LNCaP clone FGC (cell line): ENCODE measurements around the gene MAN2B2.

Source experiments
- DNase-seq: peaks from one replicate; pipeline ENCODE4 v3.0.0-alpha.2; 2011; ENCODE audit warnings: low read depth
- H3K4me3 ChIP-seq: 2 replicates; pipeline ENCODE4 v1.5.1; 2011; ENCODE audit warnings: mild to moderate bottlenecking, low read depth, low read length, control low read depth
- CTCF ChIP-seq: IDR thresholded peaks from 2 replicates; pipeline ENCODE4 v1.5.1; 2012; ENCODE audit warnings: mild to moderate bottlenecking; ENCODE audit not compliant: control insufficient read depth, insufficient read depth; ENCODE audit errors: extremely low read depth

Gene MAN2B2

GRCh38 chr4:6613676-6614651, 39.0 kb downstream of the MAN2B2 start:
- DNase-seq, result no peak
- no peak overlapping the region for H3K4me3 ChIP-seq
- TF ChIP-seq CTCF, result no peak

DNA sequence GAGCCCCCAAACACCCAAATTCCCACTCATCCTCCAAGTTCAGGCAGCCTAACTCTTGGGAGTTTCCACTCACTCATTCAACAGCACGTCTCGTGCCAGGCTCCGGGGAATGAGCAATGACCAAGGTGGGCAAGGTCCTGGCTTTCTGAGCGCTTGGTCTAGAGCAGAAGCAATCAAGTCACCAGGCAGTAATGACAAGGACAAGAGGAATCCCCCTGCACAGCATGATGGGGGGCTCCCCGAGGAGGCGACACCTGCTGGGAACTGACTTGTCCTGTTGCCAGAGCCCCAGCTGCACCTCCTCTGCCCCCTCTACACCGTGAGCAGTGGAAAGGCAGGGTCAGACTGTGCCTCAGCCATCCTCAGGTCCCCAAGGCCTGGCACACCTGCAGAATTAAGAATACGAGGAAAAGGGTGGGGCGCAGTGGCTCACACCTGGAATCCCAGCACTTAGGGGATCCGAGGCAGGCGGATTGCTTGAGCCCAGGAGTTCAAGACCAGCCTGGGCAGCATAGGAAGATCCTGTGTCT, 39.8 kb downstream of the MAN2B2 start:
- no peak for TF ChIP-seq CTCF
- no peak for DNase-seq
- H3K4me3 ChIP-seq, result no peak overlapping the region

GRCh38 chr4:6616087-6616995, 41.4 kb downstream of the MAN2B2 start:
- H3K4me3 ChIP-seq, result no peak overlapping the region
- no peak for DNase-seq
- no peak for TF ChIP-seq CTCF

GRCh38 chr4:6617246-6617645, 42.3 kb downstream of the MAN2B2 start:
- no peak for TF ChIP-seq CTCF
- no peak overlapping the region for H3K4me3 ChIP-seq
- no peak for DNase-seq

GRCh38 chr4:6618386-6619115, 43.6 kb downstream of the MAN2B2 start:
- TF ChIP-seq CTCF, result no peak
- DNase-seq, result no peak
- no peak overlapping the region for H3K4me3 ChIP-seq

GRCh38 chr4:6619116-6619465, 44.1 kb downstream of the MAN2B2 start:
- no peak for TF ChIP-seq CTCF
- no peak overlapping the region for H3K4me3 ChIP-seq
- no peak for DNase-seq
